ENCODE results near the gene ZNF618. TPM values are rescaled to one million over a fixed set of nuclear protein-coding genes. Genes with fewer than 3 reads are reported as not detected.
A peak's percentile ranks its signal among the peaks of the same experiment; 100 is the strongest.
"Not testable (repeated sequence)": the region's sequence is repeated elsewhere in the genome, so short reads cannot be mapped to it uniquely, and the experiment has no call there.

Gene ZNF618
- total and polyA plus RNA-seq, 9 donors: 8.2 to 28.9 (median 18.3) TPM

DNA sequence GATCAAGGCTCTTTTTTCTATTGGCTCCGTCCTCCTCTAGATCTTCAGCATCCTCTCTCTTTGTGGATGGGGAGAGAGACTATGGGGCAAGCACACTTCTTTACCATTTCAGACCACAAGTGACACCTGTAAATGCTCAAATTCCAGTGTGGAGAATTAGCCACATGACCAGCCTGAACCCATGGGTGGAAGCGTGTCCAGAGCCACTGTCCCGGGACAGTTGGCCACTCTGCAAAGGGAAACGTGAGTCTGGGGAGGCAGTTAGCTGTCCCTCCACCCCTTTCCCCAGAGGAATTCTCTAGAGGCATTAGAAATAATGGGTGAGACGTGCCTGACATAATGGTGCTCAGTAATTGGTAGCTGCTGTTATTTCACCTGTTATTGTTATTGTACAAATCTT, 161.1 kb downstream of the ZNF618 start:
- 83 to 84% (median 83%) methylated on average over 5 of the region's 5 CpGs for WGBS, 3 donors
- no peak for DNase-seq
- H3K27me3 ChIP-seq: no peaks in the 10 kb centered on the region
- no peaks in the 10 kb centered on the region for H3K9me3 ChIP-seq
- H3K27ac ChIP-seq: no peak overlapping the region
- intact Hi-C loops (cut with DNase I): loop anchor here in 1 of 4 donors (10.0 kb wide), 1 partner anchor 292 kb away; no protein-coding TSS in a partner anchor
- H3K4me3 ChIP-seq: no peak overlapping the region
- H3K36me3 ChIP-seq: no peaks in the 10 kb centered on the region
- TF ChIP-seq POLR2A (IDR thresholded peaks at IDR 0.05): no peak
- TF ChIP-seq, protein P1, sequence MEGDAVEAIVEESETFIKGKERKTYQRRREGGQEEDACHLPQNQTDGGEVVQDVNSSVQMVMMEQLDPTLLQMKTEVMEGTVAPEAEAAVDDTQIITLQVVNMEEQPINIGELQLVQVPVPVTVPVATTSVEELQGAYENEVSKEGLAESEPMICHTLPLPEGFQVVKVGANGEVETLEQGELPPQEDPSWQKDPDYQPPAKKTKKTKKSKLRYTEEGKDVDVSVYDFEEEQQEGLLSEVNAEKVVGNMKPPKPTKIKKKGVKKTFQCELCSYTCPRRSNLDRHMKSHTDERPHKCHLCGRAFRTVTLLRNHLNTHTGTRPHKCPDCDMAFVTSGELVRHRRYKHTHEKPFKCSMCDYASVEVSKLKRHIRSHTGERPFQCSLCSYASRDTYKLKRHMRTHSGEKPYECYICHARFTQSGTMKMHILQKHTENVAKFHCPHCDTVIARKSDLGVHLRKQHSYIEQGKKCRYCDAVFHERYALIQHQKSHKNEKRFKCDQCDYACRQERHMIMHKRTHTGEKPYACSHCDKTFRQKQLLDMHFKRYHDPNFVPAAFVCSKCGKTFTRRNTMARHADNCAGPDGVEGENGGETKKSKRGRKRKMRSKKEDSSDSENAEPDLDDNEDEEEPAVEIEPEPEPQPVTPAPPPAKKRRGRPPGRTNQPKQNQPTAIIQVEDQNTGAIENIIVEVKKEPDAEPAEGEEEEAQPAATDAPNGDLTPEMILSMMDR (IDR thresholded peaks at IDR 0.05): no peak
- TF ChIP-seq EP300 (IDR thresholded peaks at IDR 0.05): no peak
- peaks cover 2% of the 10 kb centered on the region for H3K4me1 ChIP-seq (ENCODE audit: insufficient read depth)

DNA sequence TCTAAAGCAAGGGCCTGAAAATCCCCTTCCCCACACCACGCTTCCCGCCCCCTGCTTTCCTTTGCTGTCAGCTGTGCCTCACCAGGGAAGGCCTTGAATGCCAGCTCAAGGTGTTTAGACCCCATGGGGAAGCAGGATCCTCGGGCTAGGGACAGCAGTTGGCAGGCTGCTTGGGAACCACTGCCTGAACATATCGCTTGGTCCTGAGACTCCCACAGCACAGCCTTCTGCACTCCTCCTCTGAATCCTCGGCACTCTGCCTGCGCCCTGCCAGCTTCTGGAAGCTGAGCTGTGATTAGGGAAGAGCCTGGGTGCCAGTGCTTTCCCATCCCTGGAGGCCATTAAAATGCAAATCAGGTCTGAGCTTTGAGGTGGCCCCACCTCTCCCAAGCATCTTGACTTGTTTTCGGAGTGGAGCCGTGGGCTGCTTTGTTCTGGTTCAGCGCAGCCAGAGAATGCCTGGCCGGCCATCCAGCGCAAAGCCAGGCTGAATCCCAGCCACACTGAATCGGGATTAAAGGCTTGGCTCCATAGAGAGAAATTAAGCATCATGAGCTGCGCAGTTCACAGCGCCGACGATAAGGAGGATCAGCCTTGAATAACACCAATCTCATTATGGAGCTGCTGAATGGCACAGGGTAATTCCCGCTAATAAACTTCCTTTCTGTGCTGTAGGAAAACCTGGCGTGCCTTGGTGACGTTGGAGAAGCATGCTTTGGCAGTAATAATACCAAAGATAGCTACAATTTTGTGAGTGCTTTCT, 162.0 kb downstream of the ZNF618 start:
- no peaks in the 10 kb centered on the region for H3K27me3 ChIP-seq
- no peaks in the 10 kb centered on the region for H3K4me1 ChIP-seq (ENCODE audit: insufficient read depth)
- no peak overlapping the region for H3K4me3 ChIP-seq
- no peak for TF ChIP-seq POLR2A (IDR thresholded peaks at IDR 0.05)
- TF ChIP-seq, protein P1 (IDR thresholded peaks at IDR 0.05): no peak
- TF ChIP-seq EP300 (IDR thresholded peaks at IDR 0.05): no peak
- no peaks in the 10 kb centered on the region for H3K9me3 ChIP-seq
- no peak for DNase-seq
- H3K27ac ChIP-seq: no peak overlapping the region
- intact Hi-C loops (cut with DNase I): loop anchor here in 1 of 4 donors (10.0 kb wide), 1 partner anchor 293 kb away; no protein-coding TSS in a partner anchor
- 70 to 74% (median 73%) methylated on average over 19 of the region's 19 CpGs for WGBS, 3 donors
- no peaks in the 10 kb centered on the region for H3K36me3 ChIP-seq

DNA sequence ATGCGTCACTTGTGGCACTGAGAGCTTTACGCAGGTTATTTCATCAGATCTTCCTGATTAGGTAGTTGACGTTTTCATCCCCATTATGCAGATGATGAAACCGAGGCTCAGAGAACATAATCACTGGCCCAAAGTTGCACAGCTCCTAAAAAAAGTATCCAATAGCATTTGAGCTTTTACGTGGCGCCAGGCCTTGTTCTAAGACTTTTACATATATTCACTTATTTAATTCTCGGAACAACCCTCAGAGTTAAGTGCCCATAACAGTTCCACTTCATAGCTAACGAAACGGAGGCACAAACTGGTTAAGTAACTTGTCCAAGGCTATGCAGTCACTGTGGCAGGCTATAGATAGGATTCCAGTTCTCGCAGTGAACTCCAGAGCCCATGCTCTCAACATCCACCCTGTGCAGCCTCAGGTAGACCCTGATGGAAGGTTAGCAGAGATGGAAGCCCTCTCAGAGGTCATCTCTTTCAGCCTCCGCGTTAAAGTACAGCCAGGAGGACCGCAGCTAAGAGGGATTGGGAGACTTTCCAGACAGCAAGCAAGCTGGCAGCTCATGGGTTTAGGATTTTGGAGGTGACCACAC, 162.7 kb downstream of the ZNF618 start:
- H3K9me3 ChIP-seq: no peaks in the 10 kb centered on the region
- no peak overlapping the region for H3K4me3 ChIP-seq
- H3K4me1 ChIP-seq (ENCODE audit: insufficient read depth): no peaks in the 10 kb centered on the region
- intact Hi-C loops (cut with DNase I): loop anchor here in 1 of 4 donors (10.0 kb wide), 1 partner anchor 294 kb away; no protein-coding TSS in a partner anchor
- TF ChIP-seq EP300 (IDR thresholded peaks at IDR 0.05) (no peak), POLR2A (IDR thresholded peaks at IDR 0.05) (no peak)
- TF ChIP-seq, protein P1 (IDR thresholded peaks at IDR 0.05): no peak
- H3K27me3 ChIP-seq: no peaks in the 10 kb centered on the region
- H3K36me3 ChIP-seq: no peaks in the 10 kb centered on the region
- peak in 1 of 5 donors; percentile 3 for DNase-seq
- no peak overlapping the region for H3K27ac ChIP-seq
- 86 to 95% (median 91%) methylated on average over 13 of the region's 13 CpGs for WGBS, 3 donors

DNA sequence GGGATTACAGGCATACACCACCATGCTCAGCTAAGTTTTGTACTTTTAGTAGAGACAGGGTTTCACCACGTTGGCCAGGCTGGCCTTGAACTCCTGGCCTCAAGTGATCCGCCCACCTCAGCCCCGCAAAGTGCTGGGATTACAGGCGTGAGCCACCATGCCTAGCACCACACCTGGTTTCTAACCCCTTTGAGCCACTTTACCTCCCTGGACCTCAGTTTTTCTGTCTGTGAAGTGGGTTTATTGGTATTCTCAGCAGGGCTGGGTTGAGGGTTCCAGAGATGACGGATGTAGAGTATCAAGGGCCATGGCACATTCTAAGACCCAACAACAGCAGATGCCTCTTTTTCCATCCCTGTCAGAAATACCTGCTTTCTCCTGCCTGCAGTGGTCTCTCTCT, 163.4 kb downstream of the ZNF618 start:
- peak in 1 of 5 donors; percentile 1 for DNase-seq
- Histone ChIP-seq H3K27me3 (no peaks in the 10 kb centered on the region), H3K36me3 (no peaks in the 10 kb centered on the region), H3K27ac (no peak overlapping the region), H3K4me1 (ENCODE audit: insufficient read depth) (no peaks in the 10 kb centered on the region), H3K9me3 (no peaks in the 10 kb centered on the region), H3K4me3 (no peak overlapping the region)
- TF ChIP-seq POLR2A (IDR thresholded peaks at IDR 0.05) (no peak), EP300 (IDR thresholded peaks at IDR 0.05) (no peak)
- TF ChIP-seq, protein P1 (IDR thresholded peaks at IDR 0.05): no peak
- intact Hi-C loops (cut with DNase I): loop anchor here in 1 of 4 donors (10.0 kb wide), 1 partner anchor 295 kb away; no protein-coding TSS in a partner anchor
- 68 to 80% (median 68%) methylated on average over 5 of the region's 5 CpGs for WGBS, 3 donors

DNA sequence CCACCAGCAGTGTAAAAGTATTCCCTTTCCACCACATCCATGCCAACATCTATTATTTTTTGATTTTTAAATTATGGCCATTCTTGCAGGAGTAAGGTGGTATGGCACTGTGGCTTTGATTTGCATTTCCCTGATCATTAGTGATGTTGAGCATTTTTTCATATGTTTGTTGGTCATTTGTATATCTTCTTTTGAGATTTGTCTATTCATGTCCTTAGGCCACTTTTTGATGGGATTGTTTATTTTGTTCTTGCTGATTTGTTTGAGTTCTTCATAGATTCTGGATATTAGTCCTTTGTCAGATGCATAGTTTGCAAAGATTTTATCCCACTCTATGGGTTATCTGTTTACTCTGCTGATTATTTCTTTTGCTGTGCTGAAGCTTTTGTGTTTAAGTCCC, 167.6 kb downstream of the ZNF618 start:
- H3K4me3 ChIP-seq; DNase-seq; H3K9me3 ChIP-seq; H3K27ac ChIP-seq; H3K4me1 ChIP-seq (ENCODE audit: insufficient read depth); intact Hi-C loops (cut with DNase I); H3K36me3 ChIP-seq; H3K27me3 ChIP-seq: not testable (repeated sequence)

All from ovary (tissue), 9 donors.